GM12874 (cell line): ENCODE measurements around the gene NDUFS2.

Experiments used
- TF ChIP-seq, protein P1 (sequence below): IDR thresholded peaks from 2 replicates; pipeline ENCODE4 v1.5.1; 2011; ENCODE audit warnings: low read depth, mild to moderate bottlenecking, control low read depth, low read length, moderate library complexity; ENCODE audit not compliant: insufficient read depth

Gene NDUFS2

GRCh38 chr1:161233102-161233501 lies 30.9 kb downstream of the NDUFS2 start:
- TF ChIP-seq, protein P1, sequence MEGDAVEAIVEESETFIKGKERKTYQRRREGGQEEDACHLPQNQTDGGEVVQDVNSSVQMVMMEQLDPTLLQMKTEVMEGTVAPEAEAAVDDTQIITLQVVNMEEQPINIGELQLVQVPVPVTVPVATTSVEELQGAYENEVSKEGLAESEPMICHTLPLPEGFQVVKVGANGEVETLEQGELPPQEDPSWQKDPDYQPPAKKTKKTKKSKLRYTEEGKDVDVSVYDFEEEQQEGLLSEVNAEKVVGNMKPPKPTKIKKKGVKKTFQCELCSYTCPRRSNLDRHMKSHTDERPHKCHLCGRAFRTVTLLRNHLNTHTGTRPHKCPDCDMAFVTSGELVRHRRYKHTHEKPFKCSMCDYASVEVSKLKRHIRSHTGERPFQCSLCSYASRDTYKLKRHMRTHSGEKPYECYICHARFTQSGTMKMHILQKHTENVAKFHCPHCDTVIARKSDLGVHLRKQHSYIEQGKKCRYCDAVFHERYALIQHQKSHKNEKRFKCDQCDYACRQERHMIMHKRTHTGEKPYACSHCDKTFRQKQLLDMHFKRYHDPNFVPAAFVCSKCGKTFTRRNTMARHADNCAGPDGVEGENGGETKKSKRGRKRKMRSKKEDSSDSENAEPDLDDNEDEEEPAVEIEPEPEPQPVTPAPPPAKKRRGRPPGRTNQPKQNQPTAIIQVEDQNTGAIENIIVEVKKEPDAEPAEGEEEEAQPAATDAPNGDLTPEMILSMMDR: no peak

- TF ChIP-seq, protein P1: no peak
Measured at GRCh38 chr1:161235957-161236775, 34.0 kb downstream of the NDUFS2 start.

GRCh38 chr1:161238039-161238473 lies 35.9 kb downstream of the NDUFS2 start, which contains the start of gene NR1I3:
Gene NR1I3 (minus strand): TSS chr1:161238203. CDS start chr1:161236565, 1,638 bp downstream.
- TF ChIP-seq, protein P1: no peak

- TF ChIP-seq, protein P1: no peak
Measured at GRCh38 chr1:161241682-161242081, 39.5 kb downstream of the NDUFS2 start.

DNA sequence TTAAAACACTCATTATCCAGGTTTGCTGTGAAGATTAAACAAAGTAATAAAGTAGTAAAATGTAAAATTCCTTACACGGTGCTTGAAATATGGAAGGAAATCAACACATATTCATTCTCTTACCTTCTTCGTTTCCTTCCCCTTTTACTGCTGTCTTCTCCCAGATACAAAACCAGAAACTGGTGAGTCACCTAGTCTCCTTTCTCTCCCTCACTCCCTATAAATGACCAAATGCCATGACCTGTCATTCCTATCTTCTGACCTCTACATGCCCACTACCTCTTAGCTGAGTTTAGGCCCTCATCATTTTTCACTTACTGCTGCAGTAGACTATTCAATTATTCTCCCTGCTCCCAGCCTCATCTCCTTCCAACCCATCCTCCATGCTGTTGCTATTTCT lies 40.1 kb downstream of the NDUFS2 start:
- TF ChIP-seq, protein P1: no peak

DNA sequence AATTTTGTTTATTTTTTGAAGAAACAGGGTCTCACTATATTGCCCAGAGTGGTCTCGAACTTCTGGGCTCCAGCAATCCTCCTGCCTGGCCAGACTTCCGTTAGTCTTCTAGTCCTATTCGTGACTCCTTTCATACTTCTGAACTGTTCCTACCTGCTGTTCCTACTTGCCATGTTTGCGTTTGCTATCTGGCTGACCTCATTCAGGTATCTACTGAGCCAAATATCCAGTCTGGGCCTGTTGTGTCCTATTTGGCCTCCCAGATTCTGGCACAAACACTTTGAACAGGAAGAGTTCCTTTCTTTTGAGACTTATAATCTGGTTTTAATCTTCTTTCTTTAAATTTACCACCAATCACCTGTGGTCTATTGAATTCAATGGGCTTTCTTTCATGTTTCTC lies 42.7 kb downstream of the NDUFS2 start:
- TF ChIP-seq, protein P1: no peak

DNA sequence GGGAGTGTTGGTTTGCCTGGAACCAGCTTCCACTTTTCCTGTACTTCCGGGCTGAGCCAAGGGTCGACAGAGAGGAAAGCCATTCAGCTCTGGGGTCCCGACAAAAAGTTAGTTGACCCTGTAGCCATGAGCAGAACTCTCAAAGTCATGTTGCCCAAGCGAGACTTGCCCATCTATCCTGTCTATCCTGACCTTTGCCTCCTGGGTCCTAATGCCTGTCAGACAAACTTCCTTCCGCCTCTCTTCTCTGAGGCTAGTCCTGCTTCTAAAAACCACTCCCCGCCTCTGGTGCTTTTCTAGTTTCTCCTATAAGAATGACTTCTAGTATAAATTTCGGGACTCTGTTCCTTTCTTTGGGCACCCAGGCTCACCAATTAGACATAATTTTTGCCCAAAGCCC lies 48.7 kb downstream of the NDUFS2 start:
- TF ChIP-seq, protein P1: no peak
